AG09309 (cell line): Measurements from ENCODE around the gene ZNF202.

Experiments
- DNase-seq: peaks from one replicate; pipeline ENCODE4 v3.0.0-alpha.2; 2010; ENCODE audit warnings: low read depth
- H3K4me3 ChIP-seq: 2 replicates; pipeline ENCODE4 v1.5.1; 2011; ENCODE audit warnings: mild to moderate bottlenecking, low read depth, low read length, moderate library complexity; ENCODE audit not compliant: control insufficient read depth
- TF ChIP-seq, protein P1 (sequence below): IDR thresholded peaks from 2 replicates; pipeline ENCODE4 v1.5.1; 2011; ENCODE audit warnings: mild to moderate bottlenecking, low read depth, low read length, inconsistent platforms; ENCODE audit not compliant: insufficient read depth, control insufficient read depth; ENCODE audit errors: missing control alignments

The ZNF202 gene

DNA sequence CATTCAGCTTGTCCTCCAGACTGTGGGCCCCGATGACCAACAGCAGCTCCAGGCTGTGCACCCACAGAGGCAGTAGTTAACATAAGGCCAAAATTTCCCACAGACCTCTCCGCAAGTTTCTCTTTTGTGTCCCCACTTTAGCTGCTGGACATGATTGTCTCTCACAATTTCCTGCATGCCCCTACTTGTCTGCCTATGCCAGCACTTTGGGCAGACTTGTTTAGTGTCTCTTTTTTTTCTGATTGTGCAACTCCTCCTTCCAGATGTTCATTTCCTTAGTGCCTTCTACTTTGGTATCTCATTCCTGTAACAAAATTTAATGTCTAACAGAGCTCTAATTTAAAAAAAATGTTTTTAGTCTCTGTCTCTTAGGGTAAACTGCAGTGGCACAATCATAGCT, 63.2 kb downstream of the ZNF202 start:
- DNase-seq: no peak
- H3K4me3 ChIP-seq: no peak overlapping the region
- TF ChIP-seq, protein P1, sequence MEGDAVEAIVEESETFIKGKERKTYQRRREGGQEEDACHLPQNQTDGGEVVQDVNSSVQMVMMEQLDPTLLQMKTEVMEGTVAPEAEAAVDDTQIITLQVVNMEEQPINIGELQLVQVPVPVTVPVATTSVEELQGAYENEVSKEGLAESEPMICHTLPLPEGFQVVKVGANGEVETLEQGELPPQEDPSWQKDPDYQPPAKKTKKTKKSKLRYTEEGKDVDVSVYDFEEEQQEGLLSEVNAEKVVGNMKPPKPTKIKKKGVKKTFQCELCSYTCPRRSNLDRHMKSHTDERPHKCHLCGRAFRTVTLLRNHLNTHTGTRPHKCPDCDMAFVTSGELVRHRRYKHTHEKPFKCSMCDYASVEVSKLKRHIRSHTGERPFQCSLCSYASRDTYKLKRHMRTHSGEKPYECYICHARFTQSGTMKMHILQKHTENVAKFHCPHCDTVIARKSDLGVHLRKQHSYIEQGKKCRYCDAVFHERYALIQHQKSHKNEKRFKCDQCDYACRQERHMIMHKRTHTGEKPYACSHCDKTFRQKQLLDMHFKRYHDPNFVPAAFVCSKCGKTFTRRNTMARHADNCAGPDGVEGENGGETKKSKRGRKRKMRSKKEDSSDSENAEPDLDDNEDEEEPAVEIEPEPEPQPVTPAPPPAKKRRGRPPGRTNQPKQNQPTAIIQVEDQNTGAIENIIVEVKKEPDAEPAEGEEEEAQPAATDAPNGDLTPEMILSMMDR: no peak

DNA sequence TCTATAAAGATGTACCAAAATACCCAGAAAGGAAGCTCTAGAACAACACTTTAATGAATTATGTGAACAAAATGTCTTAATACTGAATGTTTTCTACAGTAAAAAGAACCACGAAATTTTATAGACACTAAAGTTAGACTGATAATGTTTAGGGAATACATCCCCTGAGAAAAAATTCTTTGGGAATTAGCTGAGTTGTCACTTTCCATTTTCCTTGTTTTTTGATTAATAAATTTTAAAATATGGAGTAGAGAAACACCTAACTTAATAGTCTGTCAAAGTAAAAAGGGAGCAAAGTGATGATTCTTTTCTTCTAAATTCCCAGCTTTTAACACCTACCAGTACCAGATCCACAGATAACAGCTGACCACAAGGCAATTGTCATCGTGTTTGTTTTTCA, 64.0 kb downstream of the ZNF202 start:
- H3K4me3 ChIP-seq: no peak overlapping the region
- TF ChIP-seq, protein P1: no peak
- no peak for DNase-seq

DNA sequence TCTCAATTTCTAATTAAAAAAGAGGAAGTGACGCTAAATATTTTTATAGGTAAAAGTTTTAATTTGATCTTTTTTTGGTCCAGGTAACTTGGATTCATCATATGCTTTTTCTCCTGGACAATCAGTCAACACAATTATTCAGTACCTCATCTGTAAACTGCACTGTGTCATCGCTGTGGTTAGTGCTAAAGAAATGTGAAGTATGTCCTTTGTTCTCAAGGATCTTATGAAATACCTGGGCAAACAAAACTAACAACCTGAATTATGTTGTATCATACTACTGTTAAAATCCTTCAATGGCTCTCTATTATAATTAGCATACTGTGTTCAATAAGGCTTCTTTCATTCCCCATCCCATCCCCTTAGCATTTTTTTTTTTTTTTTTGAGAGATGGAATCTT, 67.2 kb downstream of the ZNF202 start:
- no peak overlapping the region for H3K4me3 ChIP-seq
- TF ChIP-seq, protein P1: no peak
- DNase-seq: no peak
